Immature natural killer cell (primary cell): ENCODE measurements around the gene NOL8. TPM values are rescaled to one million over a fixed set of nuclear protein-coding genes. Genes with fewer than 3 reads are reported as not detected.

Experiments
- DNase-seq, 3 donors: peaks; one replicate each; pipeline ENCODE4 v3.0.0; 2022; ENCODE audit warnings: mixed read lengths in 1 of 3
- H3K27ac Mint-ChIP-seq, 6 donors: one replicate each; pipeline ENCODE4 v1.8.0; 2020; ENCODE audit warnings: mixed read lengths in 6 of 6, mild to moderate bottlenecking in 5 of 6, inconsistent platforms in 4 of 6, moderate library complexity in 3 of 6
- H3K27me3 Mint-ChIP-seq, 3 donors: one replicate each; pipeline ENCODE4 v1.8.0; 2020 to 2021; ENCODE audit warnings: low read depth in 3 of 3, mild to moderate bottlenecking in 3 of 3, mixed read lengths in 3 of 3, moderate library complexity in 3 of 3, inconsistent platforms in 1 of 3
- H3K36me3 Mint-ChIP-seq, 3 donors: one replicate each; pipeline ENCODE4 v1.8.0; 2020; ENCODE audit warnings: mixed read lengths in 3 of 3, inconsistent platforms in 2 of 3, mild to moderate bottlenecking in 2 of 3
- H3K4me1 Mint-ChIP-seq, 2 donors: one replicate each; pipeline ENCODE4 v1.8.0; 2020; ENCODE audit warnings: inconsistent platforms in 2 of 2, mild to moderate bottlenecking in 2 of 2, mixed read lengths in 2 of 2, moderate library complexity in 1 of 2
- H3K4me3 Mint-ChIP-seq, 5 donors: one replicate each; pipeline ENCODE4 v1.8.0; 2020; ENCODE audit warnings: mild to moderate bottlenecking in 5 of 5, mixed read lengths in 5 of 5, inconsistent platforms in 3 of 5, moderate library complexity in 3 of 5
- H3K9me3 Mint-ChIP-seq, 6 donors: one replicate each; pipeline ENCODE4 v1.8.0; 2020; ENCODE audit warnings: mild to moderate bottlenecking in 6 of 6, mixed read lengths in 6 of 6, inconsistent platforms in 4 of 6, moderate library complexity in 3 of 6
- polyA plus RNA-seq, 3 donors: library from polyadenylated mRNA; unstranded; fragments of 300-500 nt; fragmentation: Illumina TruSeq; gene quantifications; one replicate each; pipeline ENCODE4 v1.2.3, GENCODE V29; 2021

NOL8 gene
- polyA plus RNA-seq, 3 donors from 2014 or later = 7.7 to 26.3 (median 10.5) TPM

DNA sequence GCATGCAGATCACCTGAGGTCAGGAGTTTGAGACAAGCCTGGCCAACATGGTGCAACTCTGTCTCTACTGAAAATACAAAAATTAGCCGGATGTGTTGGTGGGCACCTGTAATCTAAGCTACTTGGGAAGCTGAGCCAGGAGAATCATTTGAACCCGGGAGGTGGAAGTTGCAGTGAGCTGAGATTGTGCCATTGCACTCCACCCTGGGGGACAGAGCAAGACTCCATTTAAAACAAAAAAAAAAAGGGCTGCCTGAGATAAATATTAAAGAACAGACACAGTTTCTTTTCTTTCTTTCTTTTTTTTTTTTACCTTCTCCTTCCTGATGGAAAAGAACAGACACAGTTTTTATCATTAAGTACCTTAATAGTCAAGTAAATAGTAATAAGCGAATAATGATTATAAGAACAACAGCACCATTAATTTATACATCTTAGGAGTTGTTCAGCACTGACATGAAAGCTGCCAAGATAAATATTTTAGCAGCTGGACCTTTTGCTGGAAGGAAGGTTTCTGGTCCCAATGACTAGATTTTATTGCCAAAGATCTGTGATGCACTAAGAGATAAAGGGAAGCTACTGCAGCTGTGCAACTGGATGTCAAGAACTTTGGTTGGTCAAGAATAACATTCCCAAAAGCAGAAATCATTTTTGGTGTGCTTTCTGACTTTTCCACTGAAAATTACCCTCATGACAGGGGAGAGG, 7.6 kb upstream of the NOL8 start:
- Mint-ChIP-seq H3K27ac (no peak overlapping the region), H3K4me1 (no peaks in the 10 kb centered on the region), H3K9me3 (no peaks in the 10 kb centered on the region), H3K36me3 (peaks cover 5 to 7% (median 5%) of the 10 kb centered on the region in 3 donors), H3K4me3 (no peak overlapping the region), H3K27me3 (peaks cover 0 to 2% (median 0%) of the 10 kb centered on the region in 3 donors)
- no peak for DNase-seq

DNA sequence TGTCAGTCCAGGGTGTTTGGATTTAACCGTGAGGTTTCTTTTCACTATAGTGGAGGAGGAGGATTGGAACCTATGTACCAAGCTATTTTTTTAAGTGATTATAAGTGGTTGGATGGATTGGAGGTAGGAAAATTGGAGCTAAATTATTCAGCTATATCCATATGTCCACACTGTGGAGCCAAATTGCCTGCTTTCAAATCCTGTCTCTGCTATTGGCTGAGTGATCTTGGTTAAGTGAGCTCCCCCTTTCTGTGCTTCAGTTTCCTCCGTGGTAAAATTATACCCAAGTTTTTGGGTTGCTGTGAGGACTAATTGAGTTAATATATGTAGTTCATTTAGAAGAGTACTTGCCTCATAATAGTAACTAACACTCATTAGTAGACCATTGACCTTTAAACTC, 3.1 kb upstream of the NOL8 start:
- H3K36me3 Mint-ChIP-seq = peaks cover 0 to 7% (median 5%) of the 10 kb centered on the region in 3 donors
- no peak overlapping the region for H3K4me3 Mint-ChIP-seq
- peaks cover 7% of the 10 kb centered on the region in 3 donors for H3K27me3 Mint-ChIP-seq
- peaks cover 29 to 34% of the 10 kb centered on the region in 2 donors for H3K4me1 Mint-ChIP-seq
- H3K9me3 Mint-ChIP-seq = no peaks in the 10 kb centered on the region
- H3K27ac Mint-ChIP-seq = peak overlapping the region in 1 of 6 donors; percentile 50
- DNase-seq = no peak

DNA sequence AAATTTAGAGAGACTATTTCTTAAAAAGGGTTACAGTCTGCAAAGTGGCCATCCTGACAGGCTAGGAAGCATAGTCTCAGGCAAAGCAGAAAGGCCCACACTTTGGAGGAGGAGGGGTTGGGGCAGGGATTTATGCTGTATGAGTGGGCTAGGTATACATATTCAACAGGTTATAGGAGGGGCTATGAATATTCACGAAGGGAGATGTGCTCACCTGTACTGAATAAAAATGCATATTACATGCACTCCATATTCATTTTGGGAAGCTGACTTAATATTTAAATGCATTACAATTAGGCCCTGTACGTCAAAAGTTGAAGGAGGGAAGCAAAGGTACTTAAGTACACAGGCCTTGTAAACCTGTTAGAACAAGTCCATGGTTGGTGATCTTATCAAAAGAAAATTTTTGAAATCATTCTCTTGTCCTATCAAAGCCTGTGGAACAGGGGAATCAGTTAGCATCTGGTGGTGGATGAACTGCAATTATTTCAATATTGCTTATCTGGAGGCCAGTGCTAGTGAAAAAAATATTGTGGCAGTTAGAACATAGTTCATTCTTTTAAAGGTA, 2.2 kb upstream of the NOL8 start:
- peak overlapping the region in 3 of 6 donors; percentile 26 to 100 (median 99) for H3K27ac Mint-ChIP-seq

DNA sequence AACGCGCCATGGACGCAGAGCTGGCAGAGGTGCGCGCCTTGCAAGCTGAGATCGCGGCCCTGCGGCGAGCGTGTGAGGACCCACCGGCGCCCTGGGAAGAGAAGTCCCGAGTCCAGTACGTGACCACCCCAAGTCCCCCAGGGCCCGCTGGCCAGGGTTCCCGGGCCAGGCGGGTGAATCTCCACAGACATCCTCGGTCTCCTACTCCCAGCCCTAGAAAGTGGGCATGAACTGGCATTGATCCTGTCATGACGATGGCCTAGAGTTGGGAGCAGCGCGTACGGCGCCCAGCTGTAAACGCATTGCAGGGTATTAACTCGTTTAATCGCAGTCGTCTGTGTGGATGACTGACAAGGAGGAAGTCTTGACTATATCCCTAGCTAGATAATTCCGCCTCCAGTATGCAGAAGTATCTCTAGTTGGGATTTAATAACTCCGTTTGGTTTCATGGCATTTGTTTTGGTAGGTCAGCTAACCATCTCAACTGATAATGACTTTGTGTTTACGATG, 896 bp upstream of the NOL8 start:
- H3K27ac Mint-ChIP-seq = peak overlapping the region; percentile 98 to 100 (median 100)

More for the DNA sequence above, 2.2 kb upstream of the NOL8 start:
- H3K9me3 Mint-ChIP-seq = no peaks in the 10 kb centered on the region
- H3K36me3 Mint-ChIP-seq = peaks cover 0 to 4% (median 3%) of the 10 kb centered on the region in 3 donors
- peak overlapping the region; percentile 96 to 100 (median 99) for H3K4me3 Mint-ChIP-seq
- peaks cover 7% of the 10 kb centered on the region in 3 donors for H3K27me3 Mint-ChIP-seq
- DNase-seq = no peak
- H3K4me1 Mint-ChIP-seq = peaks cover 29 to 34% of the 10 kb centered on the region in 2 donors

DNA sequence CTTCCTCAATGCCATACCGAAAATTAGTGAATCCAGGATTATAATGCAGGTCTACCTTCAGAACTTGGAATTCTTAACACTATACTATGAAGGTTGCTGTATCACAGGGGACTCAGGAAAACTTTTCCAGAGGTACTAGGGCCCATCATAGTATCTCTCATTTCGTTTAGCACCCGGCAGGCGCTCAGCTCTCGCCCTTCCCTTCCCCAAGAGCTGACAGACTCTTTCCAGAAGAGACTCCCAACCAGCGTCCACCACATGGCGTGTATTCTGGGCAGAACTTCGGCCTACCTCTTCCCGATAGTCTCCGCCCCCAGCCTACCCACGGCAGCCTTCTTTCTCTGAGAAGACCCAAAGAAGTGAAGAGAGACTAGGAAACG, 271 bp downstream of the NOL8 start:
- Mint-ChIP-seq H3K4me3 (peak overlapping the region; percentile 96 to 100 (median 99)), H3K4me1 (peaks cover 29 to 34% of the 10 kb centered on the region in 2 donors), H3K36me3 (peaks cover 4 to 11% (median 9%) of the 10 kb centered on the region in 3 donors), H3K9me3 (no peaks in the 10 kb centered on the region), H3K27ac (peak overlapping the region; percentile 98 to 100 (median 100)), H3K27me3 (peaks cover 4 to 9% (median 7%) of the 10 kb centered on the region in 3 donors)
- no peak for DNase-seq

More for the DNA sequence above, 896 bp upstream of the NOL8 start:
- Mint-ChIP-seq H3K4me3 (peak overlapping the region; percentile 96 to 100 (median 99)), H3K4me1 (peaks cover 29 to 34% of the 10 kb centered on the region in 2 donors), H3K27me3 (peaks cover 4 to 7% (median 7%) of the 10 kb centered on the region in 3 donors), H3K9me3 (no peaks in the 10 kb centered on the region), H3K36me3 (peaks cover 3 to 5% (median 4%) of the 10 kb centered on the region in 3 donors)
- no peak for DNase-seq

DNA sequence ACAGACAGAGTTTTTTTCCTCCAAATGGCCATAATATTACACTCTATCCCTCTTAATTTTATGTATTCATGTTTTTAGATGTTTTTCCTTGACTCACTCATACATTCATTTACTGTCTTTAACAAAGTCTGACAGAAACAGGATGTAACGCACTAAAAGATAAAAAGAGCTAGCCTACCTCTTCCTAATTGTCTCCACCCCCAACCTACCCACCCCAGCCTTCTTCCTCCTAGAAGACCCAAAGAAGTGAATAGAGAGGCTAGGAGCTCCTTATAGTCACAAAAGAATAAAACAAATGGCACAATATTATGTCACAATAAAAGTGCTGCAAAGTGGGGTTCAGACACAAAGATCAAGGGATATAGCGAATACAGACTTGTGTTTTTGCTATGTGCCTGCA, 719 bp downstream of the NOL8 start:
- DNase-seq = no peak
- H3K36me3 Mint-ChIP-seq = peaks cover 6 to 14% (median 12%) of the 10 kb centered on the region in 3 donors
- no peaks in the 10 kb centered on the region for H3K9me3 Mint-ChIP-seq
- H3K4me1 Mint-ChIP-seq = peaks cover 29 to 34% of the 10 kb centered on the region in 2 donors
- H3K27me3 Mint-ChIP-seq = peaks cover 4 to 9% (median 7%) of the 10 kb centered on the region in 3 donors
- H3K27ac Mint-ChIP-seq = peak overlapping the region; percentile 98 to 100 (median 100)
- peak overlapping the region; percentile 96 to 100 (median 99) for H3K4me3 Mint-ChIP-seq

- Mint-ChIP-seq H3K4me1 (peaks cover 11 to 29% of the 10 kb centered on the region in 2 donors), H3K4me3 (no peak overlapping the region), H3K36me3 (peaks cover 32 to 55% (median 32%) of the 10 kb centered on the region in 3 donors), H3K9me3 (no peaks in the 10 kb centered on the region), H3K27me3 (peaks cover 0 to 2% (median 0%) of the 10 kb centered on the region in 3 donors), H3K27ac (no peak overlapping the region)
- no peak for DNase-seq
These were observed 9.7 kb downstream of the NOL8 start for GRCh38 chr9:92315456-92315855.

- H3K27ac Mint-ChIP-seq = peak overlapping the region in 2 of 6 donors; percentile 1 to 39
- DNase-seq = no peak
- H3K9me3 Mint-ChIP-seq = no peaks in the 10 kb centered on the region
- H3K4me1 Mint-ChIP-seq = peaks cover 11 to 29% of the 10 kb centered on the region in 2 donors
- no peak overlapping the region for H3K4me3 Mint-ChIP-seq
- peaks cover 33 to 59% (median 37%) of the 10 kb centered on the region in 3 donors for H3K36me3 Mint-ChIP-seq
- H3K27me3 Mint-ChIP-seq = peaks cover 0 to 2% (median 0%) of the 10 kb centered on the region in 3 donors
These were observed 11.5 kb downstream of the NOL8 start for GRCh38 chr9:92313624-92314012.

GRCh38 chr9:92312887-92313623, 12.1 kb downstream of the NOL8 start:
- Mint-ChIP-seq H3K9me3 (no peaks in the 10 kb centered on the region), H3K27ac (peak overlapping the region in 5 of 6 donors; percentile 1 to 39 (median 9)), H3K27me3 (peaks cover 2% of the 10 kb centered on the region in 3 donors), H3K4me1 (peaks cover 11 to 33% of the 10 kb centered on the region in 2 donors), H3K36me3 (peaks cover 34 to 60% (median 40%) of the 10 kb centered on the region in 3 donors), H3K4me3 (no peak overlapping the region)
- no peak for DNase-seq

DNA sequence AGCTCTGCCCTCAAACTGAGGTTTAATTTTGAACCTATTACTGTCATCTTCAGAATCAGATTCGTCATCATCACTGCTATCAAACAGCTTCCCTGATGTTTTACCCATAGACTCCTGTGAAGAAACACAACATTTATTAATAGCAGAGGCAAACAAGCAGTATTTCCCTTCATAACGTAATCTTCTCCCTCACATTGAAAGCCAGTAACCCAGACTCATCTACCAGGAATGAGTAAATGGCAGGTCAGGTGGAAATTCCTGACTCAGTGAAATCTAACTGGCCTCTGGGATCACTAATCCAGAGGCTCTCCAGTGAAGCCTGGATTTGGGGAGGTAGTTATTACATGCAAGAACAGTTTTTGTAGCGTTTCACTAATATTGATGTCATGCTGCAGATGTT, 14.6 kb downstream of the NOL8 start:
- Mint-ChIP-seq H3K9me3 (no peaks in the 10 kb centered on the region), H3K4me3 (no peak overlapping the region), H3K36me3 (peaks cover 35 to 60% (median 42%) of the 10 kb centered on the region in 3 donors), H3K27ac (no peak overlapping the region), H3K4me1 (peaks cover 11 to 33% of the 10 kb centered on the region in 2 donors), H3K27me3 (peaks cover 2% of the 10 kb centered on the region in 3 donors)
- no peak for DNase-seq

DNA sequence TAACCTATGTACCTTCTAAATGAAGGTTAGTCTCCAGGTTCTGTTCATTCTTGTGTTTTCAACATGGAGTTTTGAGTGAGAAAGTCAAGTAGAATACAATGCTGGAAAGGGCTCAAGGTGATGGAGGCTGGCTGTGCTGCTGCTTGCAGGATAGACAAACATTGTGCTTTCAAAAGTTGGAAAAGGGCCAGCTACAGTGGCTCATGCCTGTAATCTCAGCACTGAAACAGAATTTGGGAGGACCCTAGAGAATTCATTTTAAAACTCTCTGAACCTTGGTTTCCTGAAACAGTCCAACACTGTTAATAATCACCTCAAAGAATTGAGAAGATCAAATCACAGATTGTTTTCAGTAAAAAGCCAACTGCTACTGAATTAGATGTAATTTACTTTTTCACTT, 16.3 kb downstream of the NOL8 start:
- H3K36me3 Mint-ChIP-seq = peaks cover 32 to 62% (median 40%) of the 10 kb centered on the region in 3 donors
- peaks cover 9 to 27% of the 10 kb centered on the region in 2 donors for H3K4me1 Mint-ChIP-seq
- H3K9me3 Mint-ChIP-seq = no peaks in the 10 kb centered on the region
- DNase-seq = no peak
- H3K27ac Mint-ChIP-seq = peak overlapping the region in 1 of 6 donors; percentile 29
- no peak overlapping the region for H3K4me3 Mint-ChIP-seq
- peaks cover 2% of the 10 kb centered on the region in 3 donors for H3K27me3 Mint-ChIP-seq

DNA sequence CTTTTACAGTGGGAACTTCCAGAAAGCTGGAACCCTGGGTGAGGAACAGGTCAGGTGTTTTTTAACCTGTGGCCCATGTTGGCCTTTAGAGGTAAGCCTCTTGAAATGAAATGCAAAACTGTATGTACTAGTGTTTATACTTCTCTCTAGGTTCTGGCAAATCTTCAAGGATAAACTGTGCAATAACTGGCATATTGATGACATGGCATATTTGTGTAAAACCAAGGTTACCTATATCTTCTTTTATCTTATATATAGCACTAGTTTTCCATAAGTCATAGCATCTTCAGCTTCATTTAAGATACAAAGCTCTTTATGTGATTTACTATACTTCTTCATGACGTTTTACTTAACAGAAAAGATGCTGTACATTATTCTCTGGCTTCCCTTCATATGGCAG, 24.2 kb downstream of the NOL8 start:
- H3K4me3 Mint-ChIP-seq = no peak overlapping the region
- no peaks in the 10 kb centered on the region for H3K27me3 Mint-ChIP-seq
- H3K27ac Mint-ChIP-seq = no peak overlapping the region
- peaks cover 7 to 14% of the 10 kb centered on the region in 2 donors for H3K4me1 Mint-ChIP-seq
- no peaks in the 10 kb centered on the region for H3K9me3 Mint-ChIP-seq
- peaks cover 18 to 56% (median 19%) of the 10 kb centered on the region in 3 donors for H3K36me3 Mint-ChIP-seq
- no peak for DNase-seq

DNA sequence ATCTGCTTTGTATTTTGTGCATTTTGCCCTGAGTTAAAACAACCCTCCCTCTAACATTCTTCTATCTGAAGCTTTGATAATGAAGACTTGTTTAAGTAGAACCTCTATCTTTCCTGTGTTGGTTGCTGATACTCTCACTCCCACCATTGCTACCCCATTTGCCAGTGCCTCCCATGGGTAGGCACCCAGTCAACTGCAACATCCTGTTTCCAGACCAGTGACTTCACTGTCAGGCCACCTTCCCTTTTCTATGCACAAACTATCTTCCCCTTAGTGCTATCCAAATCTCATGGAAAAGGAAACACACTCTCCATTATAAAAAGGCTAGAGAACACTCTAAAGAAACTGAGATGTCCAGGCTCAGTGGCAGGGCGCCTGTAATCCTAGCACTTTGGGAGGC, 26.0 kb downstream of the NOL8 start:
- no peaks in the 10 kb centered on the region for H3K9me3 Mint-ChIP-seq
- no peak overlapping the region for H3K4me3 Mint-ChIP-seq
- peak overlapping the region in 4 of 6 donors; percentile 2 to 72 (median 11) for H3K27ac Mint-ChIP-seq
- peaks cover 14 to 28% of the 10 kb centered on the region in 2 donors for H3K4me1 Mint-ChIP-seq
- H3K27me3 Mint-ChIP-seq = peaks cover 0 to 3% (median 2%) of the 10 kb centered on the region in 3 donors
- DNase-seq = no peak
- peaks cover 14 to 48% (median 14%) of the 10 kb centered on the region in 3 donors for H3K36me3 Mint-ChIP-seq
